ENCODE measurements around the gene SLX4IP. TPM values are rescaled to one million over a fixed set of nuclear protein-coding genes. Genes with fewer than 3 reads are reported as not detected.

SLX4IP gene
- total and polyA plus RNA-seq, 2 donors (not counting 1 experiment from before 2014, with no cell fraction given): 2.0 to 8.1 TPM

DNA sequence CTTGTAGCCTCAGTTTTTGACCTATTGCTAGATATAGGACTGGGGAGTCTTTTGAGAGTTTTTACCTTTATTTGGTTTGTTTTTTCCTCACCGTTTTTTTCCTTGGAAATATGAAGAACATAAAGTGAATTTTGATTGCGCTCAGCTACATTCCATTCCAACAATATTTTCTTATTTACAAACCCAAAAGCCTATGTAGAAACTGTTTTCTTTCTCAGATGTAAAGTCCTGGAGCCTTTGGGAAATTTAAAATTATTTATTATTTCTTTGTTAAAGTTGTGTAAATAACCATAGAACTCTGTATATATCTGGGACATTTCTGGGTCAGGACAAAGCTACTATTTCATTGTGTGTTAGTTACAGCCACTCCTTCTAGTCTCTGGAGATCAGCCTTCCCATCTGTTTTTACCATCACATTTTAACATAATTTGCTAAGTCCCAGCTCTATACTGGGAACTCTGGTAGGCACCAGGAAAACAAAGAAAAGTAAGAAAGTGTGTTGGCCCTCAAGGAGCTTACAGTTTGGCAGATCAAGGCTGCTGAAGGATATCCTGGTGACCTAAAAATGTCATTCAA, 169.8 kb downstream of the SLX4IP start:
- ChIA-PET POLR2A (no interaction called here), CTCF (no interaction called here)
- Histone ChIP-seq H3K4me2 (replicated peaks; ENCODE audit: low read depth, low read length, poor library complexity, severe bottlenecking) (no peak overlapping the region), H3K79me2 (ENCODE audit: control insufficient read depth, insufficient read depth, low read length) (no peaks in the 10 kb centered on the region), H3K9me3 (ENCODE audit: control extremely low read depth in 1 of 3, control insufficient read depth in 2 of 3, insufficient read depth in 1 of 3, low read length in 2 of 3) (no peaks in the 10 kb centered on the region), H2AFZ (ENCODE audit: insufficient read depth, low read depth, low read length, poor library complexity, severe bottlenecking) (no peak overlapping the region), H3K4me3 (ENCODE audit: control extremely low read depth in 1 of 5, extremely low read depth in 1 of 5, insufficient read depth in 1 of 5, low read depth in 2 of 5, low read length in 4 of 5) (no peak overlapping the region), H3K27me3 (replicated peaks in 1 of 4; ENCODE audit: control extremely low read depth in 1 of 4, control insufficient read depth in 3 of 4, insufficient read depth in 4 of 4, low read length in 3 of 4) (no peaks in the 10 kb centered on the region), H3K4me1 (ENCODE audit: control insufficient read depth in 2 of 2, insufficient read depth in 2 of 2, low read length in 2 of 2) (no peaks in the 10 kb centered on the region), H4K20me1 (ENCODE audit: control insufficient read depth, insufficient read depth, low read length, poor library complexity, severe bottlenecking) (no peaks in the 10 kb centered on the region), H3K36me3 (replicated peaks in 1 of 2; ENCODE audit: control extremely low read depth in 1 of 2, control insufficient read depth in 1 of 2, extremely low read depth in 1 of 2, insufficient read depth in 2 of 2, low read length in 1 of 2) (peaks cover 0 to 28% of the 10 kb centered on the region in 2 experiments), H3K9ac (ENCODE audit: low read length) (no peak overlapping the region), H3K27ac (ENCODE audit: low read length in 2 of 2) (no peak overlapping the region)
- TF ChIP-seq EZH2 (IDR thresholded peaks at IDR 0.05; ENCODE audit: borderline replicate concordance, insufficient read depth, low read depth, low read length, poor library complexity, severe bottlenecking): no peak
- TF ChIP-seq, protein P1, sequence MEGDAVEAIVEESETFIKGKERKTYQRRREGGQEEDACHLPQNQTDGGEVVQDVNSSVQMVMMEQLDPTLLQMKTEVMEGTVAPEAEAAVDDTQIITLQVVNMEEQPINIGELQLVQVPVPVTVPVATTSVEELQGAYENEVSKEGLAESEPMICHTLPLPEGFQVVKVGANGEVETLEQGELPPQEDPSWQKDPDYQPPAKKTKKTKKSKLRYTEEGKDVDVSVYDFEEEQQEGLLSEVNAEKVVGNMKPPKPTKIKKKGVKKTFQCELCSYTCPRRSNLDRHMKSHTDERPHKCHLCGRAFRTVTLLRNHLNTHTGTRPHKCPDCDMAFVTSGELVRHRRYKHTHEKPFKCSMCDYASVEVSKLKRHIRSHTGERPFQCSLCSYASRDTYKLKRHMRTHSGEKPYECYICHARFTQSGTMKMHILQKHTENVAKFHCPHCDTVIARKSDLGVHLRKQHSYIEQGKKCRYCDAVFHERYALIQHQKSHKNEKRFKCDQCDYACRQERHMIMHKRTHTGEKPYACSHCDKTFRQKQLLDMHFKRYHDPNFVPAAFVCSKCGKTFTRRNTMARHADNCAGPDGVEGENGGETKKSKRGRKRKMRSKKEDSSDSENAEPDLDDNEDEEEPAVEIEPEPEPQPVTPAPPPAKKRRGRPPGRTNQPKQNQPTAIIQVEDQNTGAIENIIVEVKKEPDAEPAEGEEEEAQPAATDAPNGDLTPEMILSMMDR (IDR thresholded peaks at IDR 0.05): no peak
- Mint-ChIP-seq H3K4me3 (no peak overlapping the region), H3K27ac (no peak overlapping the region), H3K27me3 (no peaks in the 10 kb centered on the region), H3K9me3 (ENCODE audit: insufficient read depth) (no peaks in the 10 kb centered on the region), H3K4me1 (no peaks in the 10 kb centered on the region)
- intact Hi-C loops (cut with micrococcal nuclease): no loop called here
- no CpG with 5 or more reads among the region's 2 CpGs for WGBS (ENCODE audit: insufficient coverage)
- DNase-seq: no peak
- no peak for ATAC-seq (ENCODE audit: low read depth)

DNA sequence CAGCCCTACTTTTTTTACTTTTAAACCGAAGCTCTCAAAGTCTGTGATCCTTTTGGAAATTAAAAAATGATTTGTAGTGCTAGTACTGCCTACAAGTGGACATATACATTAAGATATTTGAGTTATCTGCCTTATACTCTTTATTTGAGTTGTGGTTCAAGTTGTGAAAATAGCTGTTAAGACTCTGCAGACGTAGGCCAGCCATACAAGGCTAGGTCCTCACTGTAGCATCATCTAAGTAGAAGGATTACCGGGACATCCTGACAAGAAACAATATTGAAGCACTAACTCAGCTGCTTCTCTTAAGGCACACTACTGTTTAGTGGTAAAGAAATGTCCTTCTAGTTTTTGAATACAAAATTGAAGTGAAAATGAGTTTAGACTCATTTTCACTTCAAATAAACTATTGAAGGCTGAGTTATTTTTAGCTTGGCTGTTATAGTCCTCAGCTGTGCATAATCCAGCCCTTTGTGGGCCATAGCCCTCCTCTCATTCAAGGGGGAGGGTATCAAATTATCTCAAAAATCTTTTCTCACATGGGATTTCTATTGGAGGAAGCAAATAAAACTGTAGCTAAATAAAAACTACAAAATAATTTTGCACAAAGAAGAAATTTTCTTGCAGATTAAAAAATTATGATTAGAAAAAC, 170.6 kb downstream of the SLX4IP start:
- Mint-ChIP-seq H3K27ac (no peak overlapping the region), H3K4me1 (no peaks in the 10 kb centered on the region), H3K27me3 (no peaks in the 10 kb centered on the region), H3K9me3 (ENCODE audit: insufficient read depth) (no peaks in the 10 kb centered on the region), H3K4me3 (no peak overlapping the region)
- Histone ChIP-seq H3K27me3 (replicated peaks in 1 of 4; ENCODE audit: control extremely low read depth in 1 of 4, control insufficient read depth in 3 of 4, insufficient read depth in 4 of 4, low read length in 3 of 4) (no peaks in the 10 kb centered on the region), H2AFZ (ENCODE audit: insufficient read depth, low read depth, low read length, poor library complexity, severe bottlenecking) (no peak overlapping the region), H3K4me1 (ENCODE audit: control insufficient read depth in 2 of 2, insufficient read depth in 2 of 2, low read length in 2 of 2) (no peaks in the 10 kb centered on the region), H3K27ac (ENCODE audit: low read length in 2 of 2) (no peak overlapping the region), H4K20me1 (ENCODE audit: control insufficient read depth, insufficient read depth, low read length, poor library complexity, severe bottlenecking) (no peaks in the 10 kb centered on the region), H3K79me2 (ENCODE audit: control insufficient read depth, insufficient read depth, low read length) (no peaks in the 10 kb centered on the region), H3K9me3 (ENCODE audit: control extremely low read depth in 1 of 3, control insufficient read depth in 2 of 3, insufficient read depth in 1 of 3, low read length in 2 of 3) (no peaks in the 10 kb centered on the region), H3K4me2 (replicated peaks; ENCODE audit: low read depth, low read length, poor library complexity, severe bottlenecking) (no peak overlapping the region), H3K9ac (ENCODE audit: low read length) (no peak overlapping the region), H3K36me3 (replicated peaks in 1 of 2; ENCODE audit: control extremely low read depth in 1 of 2, control insufficient read depth in 1 of 2, extremely low read depth in 1 of 2, insufficient read depth in 2 of 2, low read length in 1 of 2) (peaks cover 0 to 28% of the 10 kb centered on the region in 2 experiments), H3K4me3 (ENCODE audit: control extremely low read depth in 1 of 5, extremely low read depth in 1 of 5, insufficient read depth in 1 of 5, low read depth in 2 of 5, low read length in 4 of 5) (no peak overlapping the region)
- no peak for DNase-seq
- WGBS (ENCODE audit: insufficient coverage): no CpG with 5 or more reads among the region's 3 CpGs
- POLR2A ChIA-PET: no interaction called here
- no peak for TF ChIP-seq EZH2 (IDR thresholded peaks at IDR 0.05; ENCODE audit: borderline replicate concordance, insufficient read depth, low read depth, low read length, poor library complexity, severe bottlenecking)
- TF ChIP-seq, protein P1 (IDR thresholded peaks at IDR 0.05): no peak
- CTCF ChIA-PET: no interaction called here
- intact Hi-C loops (cut with micrococcal nuclease): no loop called here
- ATAC-seq (ENCODE audit: low read depth): no peak

Measured in B cell (primary cell).